UCSD-AML1 (cell line): Measurements from ENCODE around the gene UGT1A10.
"Not testable (repeated sequence)": the region's sequence is repeated elsewhere in the genome, so short reads cannot be mapped to it uniquely, and the experiment has no call there.

Source experiments
- DNase-seq: peaks from one replicate; lab custom pipeline; 2025; ENCODE audit not compliant: unreplicated experiment; lab: John Stamatoyannopoulos, UW

Gene UGT1A10

GRCh38 chr2:233636306-233636705 lies at the start of gene UGT1A10:
TSS of gene UGT1A10 (plus strand) at chr2:233636448. CDS start at chr2:233636523, 75 bp downstream.
- not testable (repeated sequence) for DNase-seq

- no peak for DNase-seq
Measured at GRCh38 chr2:233588400-233588799, 47.8 kb upstream of the UGT1A10 start.

DNA sequence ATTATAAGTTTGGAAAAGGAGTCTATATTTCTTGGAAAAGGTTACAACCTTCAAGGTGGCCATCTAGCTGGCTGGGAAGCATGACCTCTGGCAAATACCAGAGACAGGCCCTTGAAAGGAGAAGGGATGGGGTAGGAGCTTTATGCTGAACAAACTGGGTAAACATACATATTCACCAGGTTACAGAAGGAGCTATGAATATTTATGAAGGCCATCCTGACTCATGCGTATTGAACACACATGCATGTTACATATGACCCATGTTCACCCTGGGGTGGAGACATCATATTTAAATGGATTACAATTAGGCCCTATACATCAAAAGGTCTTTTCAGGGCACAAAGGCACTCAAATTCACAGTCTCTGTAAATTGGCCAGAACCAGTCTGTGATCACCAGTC lies 43.5 kb upstream of the UGT1A10 start:
- DNase-seq = not testable (repeated sequence)

- DNase-seq = no peak
Measured at GRCh38 chr2:233593201-233593600, 43.0 kb upstream of the UGT1A10 start.

- DNase-seq = no peak
Measured at GRCh38 chr2:233597522-233597921, 38.7 kb upstream of the UGT1A10 start.

- no peak for DNase-seq
Measured at GRCh38 chr2:233598952-233599351, 37.3 kb upstream of the UGT1A10 start.

GRCh38 chr2:233600386-233600785 lies 35.9 kb upstream of the UGT1A10 start:
- no peak for DNase-seq

- DNase-seq = no peak
Measured at GRCh38 chr2:233602076-233602475, 34.2 kb upstream of the UGT1A10 start.

DNA sequence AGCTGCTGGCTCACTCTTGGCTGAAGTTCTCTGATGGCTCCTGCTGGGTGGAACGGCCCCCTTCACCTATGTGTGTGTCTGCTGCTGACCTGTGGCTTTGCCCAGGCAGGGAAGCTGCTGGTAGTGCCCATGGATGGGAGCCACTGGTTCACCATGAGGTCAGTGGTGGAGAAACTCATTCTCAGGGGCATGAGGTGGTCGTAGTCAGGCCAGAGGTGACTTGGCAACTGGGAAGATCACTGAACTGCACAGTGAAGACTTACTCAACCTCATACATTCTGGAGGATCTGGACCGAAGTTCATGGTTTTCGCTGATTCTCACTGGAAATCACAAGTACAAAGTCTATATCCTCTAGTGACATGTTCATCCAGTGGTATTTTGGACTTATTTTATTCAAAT lies 32.7 kb upstream of the UGT1A10 start:
- DNase-seq = no peak

DNA sequence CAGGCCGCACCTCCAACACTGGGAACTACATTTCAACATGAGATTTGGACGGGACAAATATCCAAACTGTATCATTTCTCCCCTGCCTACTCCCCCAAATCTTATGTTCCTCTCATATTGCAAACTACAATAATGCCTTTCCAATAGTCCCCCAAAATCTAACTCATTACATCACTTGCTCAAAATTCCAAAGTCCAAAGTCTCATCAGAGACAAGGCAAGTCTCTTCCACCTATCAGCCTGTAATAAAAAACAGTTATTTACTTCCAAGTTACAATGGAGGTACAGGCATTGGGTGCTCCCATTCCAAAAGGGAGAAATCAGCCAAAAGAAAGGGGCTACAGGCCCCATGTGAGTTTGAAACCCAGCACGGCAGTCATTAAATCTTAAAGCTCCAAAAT lies 31.4 kb upstream of the UGT1A10 start:
- no peak for DNase-seq

DNA sequence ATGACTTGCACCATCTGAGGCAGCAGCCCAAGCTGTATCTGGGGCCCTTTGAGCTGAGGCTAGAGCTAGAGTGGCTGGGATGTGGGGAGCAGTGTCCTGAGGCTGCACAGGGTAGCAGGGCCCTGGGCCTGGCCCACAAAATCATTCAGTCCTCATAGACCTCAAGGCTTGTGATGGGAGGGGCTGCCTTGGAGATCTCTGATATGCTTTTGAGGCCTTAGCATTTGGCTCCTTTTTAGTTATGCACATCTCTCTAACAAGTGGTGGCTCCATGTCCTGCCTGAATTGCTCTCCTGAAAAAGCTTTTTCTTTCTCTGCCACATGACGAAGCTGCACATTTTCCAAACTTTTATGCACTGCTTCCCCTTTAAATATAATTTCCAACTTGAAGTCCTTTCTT lies 30.6 kb upstream of the UGT1A10 start:
- DNase-seq = no peak

DNA sequence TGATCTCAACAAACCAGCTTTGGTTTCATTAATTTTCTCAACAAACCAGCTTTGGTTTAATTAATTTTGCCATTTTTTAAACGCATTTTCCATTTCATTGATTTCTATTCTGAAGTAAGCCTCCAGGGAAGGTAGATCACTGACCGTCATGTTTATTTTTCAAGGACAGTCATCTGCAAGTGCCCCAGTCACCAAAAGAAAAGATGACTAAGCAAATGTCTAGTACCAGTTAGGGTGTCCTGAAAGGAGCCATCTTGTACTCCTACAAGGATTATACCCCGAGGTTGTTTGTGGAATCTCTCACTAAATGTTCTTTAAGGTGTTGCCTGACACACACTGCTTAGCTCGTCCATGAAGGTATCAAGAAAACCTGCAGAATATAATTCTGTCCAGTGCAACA lies 25.0 kb upstream of the UGT1A10 start:
- no peak for DNase-seq

DNA sequence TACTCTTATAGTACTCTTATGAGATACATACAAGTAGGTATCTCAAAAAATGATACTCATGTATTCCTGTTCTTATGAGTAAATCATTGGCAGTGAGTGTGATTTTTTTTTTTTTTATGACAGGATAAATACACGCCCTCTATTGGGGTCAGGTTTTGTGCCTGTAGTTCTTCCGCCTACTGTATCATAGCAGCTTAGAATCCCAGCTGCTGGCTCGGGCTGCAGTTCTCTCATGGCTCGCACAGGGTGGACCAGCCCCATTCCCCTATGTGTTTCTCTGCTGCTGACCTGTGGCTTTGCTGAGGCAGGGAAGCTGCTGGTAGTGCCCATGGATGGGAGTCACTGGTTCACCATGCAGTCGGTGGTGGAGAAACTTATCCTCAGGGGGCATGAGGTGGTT lies 18.8 kb upstream of the UGT1A10 start, which contains the start of gene UGT1A8:
TSS of gene UGT1A8 (plus strand) at position 158 of the 400 bp plus-strand sequence. CDS start at position 233, 75 bp downstream.
- not testable (repeated sequence) for DNase-seq

- no peak for DNase-seq
Measured at GRCh38 chr2:233620204-233620603, 16.0 kb upstream of the UGT1A10 start.

- not testable (repeated sequence) for DNase-seq
Measured at GRCh38 chr2:233621863-233622262, 14.4 kb upstream of the UGT1A10 start.

GRCh38 chr2:233627331-233628025 lies 8.8 kb upstream of the UGT1A10 start:
- DNase-seq = no peak

DNA sequence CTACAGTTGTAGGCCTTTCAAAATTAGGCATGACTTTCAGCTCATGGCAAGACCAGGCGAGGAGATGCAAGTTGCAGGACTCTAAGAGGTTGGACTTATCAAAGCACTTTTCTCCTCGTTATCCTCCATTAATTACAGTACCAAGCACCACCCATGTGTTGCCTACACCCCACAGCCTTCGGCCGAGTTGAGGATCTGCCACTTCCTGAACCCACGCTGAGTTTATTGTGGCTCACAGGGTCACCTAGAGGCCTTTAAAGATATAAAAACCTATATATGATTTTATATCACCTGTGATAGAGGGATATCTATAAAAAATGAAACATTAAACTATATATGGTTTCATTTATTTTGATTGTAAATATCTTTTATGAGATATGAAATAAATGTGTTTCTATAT lies 2.6 kb downstream of the UGT1A10 start:
- no peak for DNase-seq

DNA sequence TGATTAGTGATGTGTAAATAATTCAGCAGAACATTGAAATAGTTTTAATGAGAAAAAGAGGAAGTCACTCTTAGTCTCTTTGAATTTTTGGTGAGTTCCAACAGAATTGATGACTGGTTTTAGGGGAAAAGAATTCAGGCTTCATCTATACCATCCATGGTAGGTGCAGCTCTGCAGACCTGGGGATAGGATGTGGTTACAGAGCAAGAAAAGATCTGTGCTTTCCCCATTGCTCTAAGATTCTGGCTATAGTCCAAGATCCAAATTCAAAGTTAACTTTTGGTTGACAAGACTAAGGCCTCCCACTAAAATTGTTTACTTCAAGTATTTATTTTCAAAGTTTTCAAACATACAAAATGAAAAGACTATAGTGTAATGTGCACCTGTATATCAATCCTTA lies 3.6 kb downstream of the UGT1A10 start:
- no peak for DNase-seq

GRCh38 chr2:233643128-233643527 lies 6.9 kb downstream of the UGT1A10 start:
- no peak for DNase-seq

- DNase-seq = not testable (repeated sequence)
Measured at GRCh38 chr2:233646033-233646432, 9.8 kb downstream of the UGT1A10 start.

DNA sequence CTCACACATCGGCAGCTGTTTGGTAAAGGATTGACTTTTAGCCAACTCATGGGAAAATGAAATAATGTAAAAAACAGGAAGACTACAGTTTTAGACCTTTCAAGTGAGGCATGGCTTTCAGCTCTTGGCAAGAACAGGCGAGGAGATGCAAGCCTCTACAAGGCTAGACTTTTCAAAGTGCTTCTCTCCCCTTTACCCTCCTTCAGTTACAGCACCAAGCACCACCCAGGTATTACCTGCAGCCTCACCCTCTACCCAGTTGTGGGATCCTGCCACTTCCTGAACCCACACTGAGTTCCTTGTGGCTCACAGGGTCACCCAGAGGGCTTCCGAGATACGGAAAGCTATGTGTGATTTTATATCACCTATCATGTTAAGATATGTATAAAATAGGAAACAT lies 14.7 kb downstream of the UGT1A10 start:
- DNase-seq = no peak

GRCh38 chr2:233651430-233651829 lies 15.2 kb downstream of the UGT1A10 start:
- no peak for DNase-seq

DNA sequence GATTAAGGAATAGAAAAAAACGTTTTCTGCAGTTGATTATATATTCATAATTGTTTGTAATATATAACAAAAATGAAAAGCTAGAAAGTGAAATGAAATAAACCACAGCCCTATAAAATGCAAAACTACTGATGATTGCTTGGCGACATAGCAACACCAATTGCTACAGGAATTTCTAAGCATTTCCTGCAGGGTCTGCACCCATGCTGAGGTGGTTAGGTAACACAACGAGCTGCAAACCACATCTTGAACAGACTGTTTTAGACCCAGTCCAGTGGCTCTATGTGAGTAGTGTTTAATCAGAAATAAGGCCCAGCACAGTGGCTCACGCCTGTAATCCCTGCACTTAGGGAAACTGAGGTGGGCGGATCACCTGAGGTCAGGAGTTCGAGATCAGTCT lies 18.3 kb downstream of the UGT1A10 start:
- DNase-seq = no peak
